ENCODE results near the gene MLN.

The MLN gene

GRCh38 chr6:33759887-33760629 lies 43.7 kb downstream of the MLN start:
- Histone ChIP-seq H3K4me1 (ENCODE audit: control insufficient read depth, insufficient read depth, low read length) (peaks cover 4% of the 10 kb centered on the region), H3K9me3 (ENCODE audit: control insufficient read depth in 2 of 2, low read length in 2 of 2) (no peaks in the 10 kb centered on the region), H3K36me3 (ENCODE audit: control insufficient read depth in 2 of 2, insufficient read depth in 2 of 2, low read length in 2 of 2) (no peaks in the 10 kb centered on the region), H3K27me3 (ENCODE audit: control insufficient read depth in 1 of 2, insufficient read depth in 2 of 2, low read length in 2 of 2) (peaks cover 0 to under 1% of the 10 kb centered on the region in 2 donors), H3K4me3 (ENCODE audit: low read length in 2 of 2) (no peak overlapping the region), H3K9ac (ENCODE audit: low read length in 2 of 2) (no peak overlapping the region), H3K27ac (ENCODE audit: low read length) (no peak overlapping the region)

GRCh38 chr6:33758815-33759216 lies 45.0 kb downstream of the MLN start:
- H3K9me3 ChIP-seq (ENCODE audit: control insufficient read depth in 2 of 2, low read length in 2 of 2), result no peaks in the 10 kb centered on the region
- no peak overlapping the region for H3K9ac ChIP-seq (ENCODE audit: low read length in 2 of 2)
- peaks cover 0 to 2% of the 10 kb centered on the region in 2 donors for H3K27me3 ChIP-seq (ENCODE audit: control insufficient read depth in 1 of 2, insufficient read depth in 2 of 2, low read length in 2 of 2)
- H3K4me3 ChIP-seq (ENCODE audit: low read length in 2 of 2), result no peak overlapping the region
- peaks cover 4% of the 10 kb centered on the region for H3K4me1 ChIP-seq (ENCODE audit: control insufficient read depth, insufficient read depth, low read length)
- H3K36me3 ChIP-seq (ENCODE audit: control insufficient read depth in 2 of 2, insufficient read depth in 2 of 2, low read length in 2 of 2), result no peaks in the 10 kb centered on the region
- no peak overlapping the region for H3K27ac ChIP-seq (ENCODE audit: low read length)

GRCh38 chr6:33757906-33758305 lies 45.9 kb downstream of the MLN start:
- Histone ChIP-seq H3K9ac (ENCODE audit: low read length in 2 of 2) (no peak overlapping the region), H3K36me3 (ENCODE audit: control insufficient read depth in 2 of 2, insufficient read depth in 2 of 2, low read length in 2 of 2) (no peaks in the 10 kb centered on the region), H3K4me3 (ENCODE audit: low read length in 2 of 2) (no peak overlapping the region)

GRCh38 chr6:33757113-33757512 lies 46.7 kb downstream of the MLN start:
- peaks cover 6% of the 10 kb centered on the region for H3K4me1 ChIP-seq (ENCODE audit: control insufficient read depth, insufficient read depth, low read length)
- H3K27me3 ChIP-seq (ENCODE audit: control insufficient read depth in 1 of 2, insufficient read depth in 2 of 2, low read length in 2 of 2), result peaks cover 0 to 2% of the 10 kb centered on the region in 2 donors
- no peak overlapping the region for H3K9ac ChIP-seq (ENCODE audit: low read length in 2 of 2)

More at GRCh38 chr6:33757906-33758305, 45.9 kb downstream of the MLN start:
- H3K27me3 ChIP-seq (ENCODE audit: control insufficient read depth in 1 of 2, insufficient read depth in 2 of 2, low read length in 2 of 2), result peaks cover 0 to 2% of the 10 kb centered on the region in 2 donors
- no peaks in the 10 kb centered on the region for H3K9me3 ChIP-seq (ENCODE audit: control insufficient read depth in 2 of 2, low read length in 2 of 2)
- no peak overlapping the region for H3K27ac ChIP-seq (ENCODE audit: low read length)
- H3K4me1 ChIP-seq (ENCODE audit: control insufficient read depth, insufficient read depth, low read length), result peaks cover 4% of the 10 kb centered on the region

GRCh38 chr6:33756211-33756954 lies 47.4 kb downstream of the MLN start:
- H3K36me3 ChIP-seq (ENCODE audit: control insufficient read depth in 2 of 2, insufficient read depth in 2 of 2, low read length in 2 of 2), result no peaks in the 10 kb centered on the region
- H3K4me3 ChIP-seq (ENCODE audit: low read length in 2 of 2), result no peak overlapping the region
- H3K9ac ChIP-seq (ENCODE audit: low read length in 2 of 2), result no peak overlapping the region
- peaks cover 6% of the 10 kb centered on the region for H3K4me1 ChIP-seq (ENCODE audit: control insufficient read depth, insufficient read depth, low read length)
- peaks cover 0 to 2% of the 10 kb centered on the region in 2 donors for H3K27me3 ChIP-seq (ENCODE audit: control insufficient read depth in 1 of 2, insufficient read depth in 2 of 2, low read length in 2 of 2)
- H3K9me3 ChIP-seq (ENCODE audit: control insufficient read depth in 2 of 2, low read length in 2 of 2), result no peaks in the 10 kb centered on the region
- H3K27ac ChIP-seq (ENCODE audit: low read length), result no peak overlapping the region

More at GRCh38 chr6:33757113-33757512, 46.7 kb downstream of the MLN start:
- H3K9me3 ChIP-seq (ENCODE audit: control insufficient read depth in 2 of 2, low read length in 2 of 2), result no peaks in the 10 kb centered on the region
- H3K36me3 ChIP-seq (ENCODE audit: control insufficient read depth in 2 of 2, insufficient read depth in 2 of 2, low read length in 2 of 2), result no peaks in the 10 kb centered on the region
- H3K27ac ChIP-seq (ENCODE audit: low read length), result no peak overlapping the region
- H3K4me3 ChIP-seq (ENCODE audit: low read length in 2 of 2), result no peak overlapping the region

- H3K9me3 ChIP-seq (ENCODE audit: control insufficient read depth in 2 of 2, low read length in 2 of 2), result no peaks in the 10 kb centered on the region
These were observed 48.5 kb downstream of the MLN start for GRCh38 chr6:33755070-33755869.

GRCh38 chr6:33754222-33754621 lies 49.6 kb downstream of the MLN start:
- Histone ChIP-seq H3K9me3 (ENCODE audit: control insufficient read depth in 2 of 2, low read length in 2 of 2) (no peaks in the 10 kb centered on the region), H3K4me1 (ENCODE audit: control insufficient read depth, insufficient read depth, low read length) (peaks cover 6% of the 10 kb centered on the region), H3K27ac (ENCODE audit: low read length) (no peak overlapping the region), H3K4me3 (ENCODE audit: low read length in 2 of 2) (no peak overlapping the region), H3K9ac (ENCODE audit: low read length in 2 of 2) (no peak overlapping the region), H3K36me3 (ENCODE audit: control insufficient read depth in 2 of 2, insufficient read depth in 2 of 2, low read length in 2 of 2) (no peaks in the 10 kb centered on the region), H3K27me3 (ENCODE audit: control insufficient read depth in 1 of 2, insufficient read depth in 2 of 2, low read length in 2 of 2) (peaks cover 0 to 2% of the 10 kb centered on the region in 2 donors)

More at GRCh38 chr6:33755070-33755869, 48.5 kb downstream of the MLN start:
- no peak overlapping the region for H3K27ac ChIP-seq (ENCODE audit: low read length)
- no peak overlapping the region for H3K4me3 ChIP-seq (ENCODE audit: low read length in 2 of 2)
- no peaks in the 10 kb centered on the region for H3K36me3 ChIP-seq (ENCODE audit: control insufficient read depth in 2 of 2, insufficient read depth in 2 of 2, low read length in 2 of 2)
- peaks cover 0 to 2% of the 10 kb centered on the region in 2 donors for H3K27me3 ChIP-seq (ENCODE audit: control insufficient read depth in 1 of 2, insufficient read depth in 2 of 2, low read length in 2 of 2)
- H3K9ac ChIP-seq (ENCODE audit: low read length in 2 of 2), result no peak overlapping the region
- H3K4me1 ChIP-seq (ENCODE audit: control insufficient read depth, insufficient read depth, low read length), result peaks cover 6% of the 10 kb centered on the region

- no peaks in the 10 kb centered on the region for H3K9me3 ChIP-seq (ENCODE audit: control insufficient read depth in 2 of 2, low read length in 2 of 2)
- H3K9ac ChIP-seq (ENCODE audit: low read length in 2 of 2), result no peak overlapping the region
- peaks cover 6% of the 10 kb centered on the region for H3K4me1 ChIP-seq (ENCODE audit: control insufficient read depth, insufficient read depth, low read length)
- H3K36me3 ChIP-seq (ENCODE audit: control insufficient read depth in 2 of 2, insufficient read depth in 2 of 2, low read length in 2 of 2), result no peaks in the 10 kb centered on the region
- no peak overlapping the region for H3K4me3 ChIP-seq (ENCODE audit: low read length in 2 of 2)
- H3K27me3 ChIP-seq (ENCODE audit: control insufficient read depth in 1 of 2, insufficient read depth in 2 of 2, low read length in 2 of 2), result peaks cover 2 to 5% of the 10 kb centered on the region in 2 donors
- H3K27ac ChIP-seq (ENCODE audit: low read length), result no peak overlapping the region
These were observed 51.2 kb downstream of the MLN start for GRCh38 chr6:33752646-33753015.

GRCh38 chr6:33751771-33752645 lies 51.8 kb downstream of the MLN start:
- Histone ChIP-seq H3K27ac (ENCODE audit: low read length) (no peak overlapping the region), H3K9ac (ENCODE audit: low read length in 2 of 2) (no peak overlapping the region), H3K4me3 (ENCODE audit: low read length in 2 of 2) (no peak overlapping the region)

More at GRCh38 chr6:33751771-33752645, 51.8 kb downstream of the MLN start:
- peaks cover 2 to 5% of the 10 kb centered on the region in 2 donors for H3K27me3 ChIP-seq (ENCODE audit: control insufficient read depth in 1 of 2, insufficient read depth in 2 of 2, low read length in 2 of 2)
- H3K4me1 ChIP-seq (ENCODE audit: control insufficient read depth, insufficient read depth, low read length), result peaks cover 5% of the 10 kb centered on the region
- no peaks in the 10 kb centered on the region for H3K36me3 ChIP-seq (ENCODE audit: control insufficient read depth in 2 of 2, insufficient read depth in 2 of 2, low read length in 2 of 2)
- H3K9me3 ChIP-seq (ENCODE audit: control insufficient read depth in 2 of 2, low read length in 2 of 2), result no peaks in the 10 kb centered on the region
